ENCODE measurements around the gene ZBED4.

The ZBED4 gene

GRCh38 chr22:49825944-49826602 is 27.6 kb upstream of the ZBED4 start:
- peak; percentile 60 to 68 for DNase-seq (ENCODE audit: low read depth in 2 of 2)

- no peak for DNase-seq (ENCODE audit: low read depth in 2 of 2)
Observed at GRCh38 chr22:49826603-49827270, 26.9 kb upstream of the ZBED4 start.

DNA sequence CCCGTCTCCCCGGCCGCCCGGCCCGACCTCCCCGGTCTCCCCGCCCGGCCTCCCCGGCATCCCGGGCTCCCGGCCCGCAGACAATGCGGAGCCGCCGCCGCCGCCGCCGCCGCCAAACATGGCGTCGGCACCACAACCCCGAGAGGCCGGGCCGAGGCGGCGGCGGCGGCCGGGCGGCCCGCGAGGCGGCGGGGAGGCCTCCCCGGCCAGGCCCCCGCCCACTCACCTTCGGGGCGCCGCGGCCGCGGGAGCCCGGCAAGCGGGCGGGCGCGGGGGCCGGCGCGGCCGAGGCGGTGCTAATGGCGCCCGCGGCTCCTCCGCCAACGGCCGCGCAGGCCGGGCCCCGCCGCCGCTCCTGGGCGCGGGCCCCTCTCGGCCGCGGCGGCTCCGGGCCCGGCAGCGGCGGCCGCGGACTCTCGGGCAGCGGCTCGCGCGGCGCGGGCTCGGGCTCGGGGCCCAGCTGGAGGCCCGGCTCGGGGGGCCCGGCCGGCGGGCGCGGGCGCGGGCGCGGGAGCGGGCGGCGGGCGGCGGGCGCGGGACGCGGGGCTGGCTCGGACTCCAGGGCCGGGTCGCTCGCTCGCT is 26.3 kb upstream of the ZBED4 start:
- DNase-seq (ENCODE audit: low read depth in 2 of 2), result no peak

GRCh38 chr22:49827853-49828598 is 25.6 kb upstream of the ZBED4 start, which contains the start of gene BRD1:
Gene BRD1, minus strand, starts transcription at chr22:49827873. Its CDS starts 3,556 bp downstream, at chr22:49824317.
- DNase-seq (ENCODE audit: low read depth in 2 of 2), result peak; percentile 51 to 56

GRCh38 chr22:49828599-49828965 is 25.1 kb upstream of the ZBED4 start:
- DNase-seq (ENCODE audit: low read depth in 2 of 2), result no peak

GRCh38 chr22:49829044-49829853 is 24.4 kb upstream of the ZBED4 start:
- DNase-seq (ENCODE audit: low read depth in 2 of 2), result no peak

GRCh38 chr22:49833340-49834007 is 20.2 kb upstream of the ZBED4 start:
- DNase-seq (ENCODE audit: low read depth in 2 of 2), result no peak

- DNase-seq (ENCODE audit: low read depth in 2 of 2), result peak; percentile 84 to 86
Observed at GRCh38 chr22:49838771-49839717, 14.6 kb upstream of the ZBED4 start.

DNA sequence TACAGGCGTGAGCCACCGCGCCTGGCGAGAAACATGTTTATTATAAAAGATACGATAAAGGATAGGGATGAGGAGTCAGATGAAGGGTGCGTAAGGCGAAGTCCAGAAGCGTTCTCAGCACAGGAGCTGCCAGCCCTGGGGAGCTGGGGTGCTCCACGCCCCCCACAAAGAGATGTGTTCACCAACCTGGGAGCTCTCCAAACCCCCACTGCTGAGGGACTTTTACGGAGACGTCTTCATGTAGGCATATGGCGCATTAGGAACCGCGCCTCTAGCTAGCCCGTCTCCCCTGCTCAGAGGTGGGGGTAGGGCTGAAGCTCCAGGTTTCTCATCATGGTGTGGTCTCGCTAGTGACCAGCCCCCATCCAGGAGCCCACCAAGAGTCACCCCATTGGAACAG is 8.4 kb upstream of the ZBED4 start:
- no peak for DNase-seq (ENCODE audit: low read depth in 2 of 2)

DNA sequence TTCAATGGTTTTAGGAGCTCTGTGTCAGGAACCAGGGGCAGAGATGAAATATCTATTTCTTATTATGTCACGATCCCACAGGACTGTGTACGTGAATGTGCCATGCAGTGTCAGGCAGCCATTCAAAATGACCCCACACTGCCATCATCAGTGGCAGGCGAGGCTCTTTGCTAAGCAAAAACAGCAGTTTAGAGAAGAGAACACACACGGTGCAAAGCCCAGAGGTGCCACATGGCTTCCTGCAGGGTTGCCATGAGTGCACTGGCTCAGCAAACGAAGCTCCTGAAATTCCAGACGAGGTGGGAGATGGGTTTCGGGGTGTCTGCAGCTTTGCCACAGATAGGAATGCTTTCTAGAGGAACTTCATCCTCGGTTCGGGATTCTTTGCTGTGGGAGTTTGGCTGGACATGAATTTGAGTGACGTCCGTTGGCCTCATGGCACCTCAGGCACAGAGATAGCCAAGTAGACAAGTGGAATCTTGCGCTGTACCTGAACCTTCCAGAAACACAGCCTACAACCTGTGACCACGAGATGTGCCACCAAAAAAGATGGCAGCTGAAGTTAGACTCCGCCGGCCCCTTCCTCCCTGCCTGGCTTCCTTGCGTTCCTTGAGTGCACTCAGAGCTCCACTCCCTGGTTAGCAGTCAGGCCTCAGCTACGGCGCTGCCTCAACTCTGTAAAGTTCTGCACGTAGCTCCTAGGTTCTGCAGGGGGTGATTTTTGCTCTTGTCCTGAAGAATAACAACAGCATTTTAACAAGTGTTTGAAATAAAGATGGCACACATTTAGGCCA is 7.8 kb upstream of the ZBED4 start:
- no peak for DNase-seq (ENCODE audit: low read depth in 2 of 2)

DNA sequence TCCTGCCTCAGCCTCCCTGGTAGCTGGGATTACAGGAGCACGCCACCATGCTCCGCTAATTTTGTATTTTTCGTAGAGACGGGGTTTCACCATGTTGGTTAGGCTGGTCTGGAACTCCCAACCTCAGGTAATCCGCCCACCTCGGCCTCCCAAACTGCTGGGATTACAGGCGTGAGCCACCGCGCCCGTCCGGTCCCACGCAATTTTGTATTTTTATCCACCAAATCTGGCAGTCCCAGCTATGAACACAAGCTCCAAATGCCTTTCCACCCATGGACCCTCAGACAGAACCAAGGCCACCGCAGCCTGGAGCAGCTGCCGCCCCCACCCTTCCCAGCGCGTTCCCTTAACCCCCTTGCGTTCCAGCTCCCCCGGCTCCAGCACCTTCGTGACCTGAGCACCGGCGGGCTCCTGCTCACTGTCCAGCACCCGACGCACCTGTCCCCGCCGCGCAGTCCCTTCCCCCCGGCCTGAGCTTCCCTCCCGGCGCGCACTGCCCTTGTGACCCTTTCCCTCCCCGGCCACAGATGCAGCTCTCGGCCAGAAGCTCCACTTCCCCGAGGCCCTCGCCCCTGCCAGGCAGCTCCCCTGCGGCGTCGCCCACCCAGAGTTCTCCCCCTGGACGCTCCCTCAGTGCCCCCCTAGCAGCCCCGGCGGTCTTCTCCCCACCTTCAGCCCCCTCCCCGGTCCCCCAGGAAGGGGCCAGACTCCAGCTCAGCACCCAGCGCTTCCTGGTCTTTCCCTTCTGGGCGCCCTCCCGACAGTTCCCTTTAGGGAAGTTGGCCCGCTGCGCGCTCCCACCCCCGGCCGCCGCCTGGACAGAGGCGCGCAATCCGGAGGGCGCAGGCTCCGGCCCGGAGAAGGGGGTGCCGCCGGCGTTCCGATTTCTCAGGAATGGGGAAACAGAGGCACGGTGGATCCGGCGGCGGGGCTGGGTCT is 5.6 kb upstream of the ZBED4 start:
- no peak for DNase-seq (ENCODE audit: low read depth in 2 of 2)

DNA sequence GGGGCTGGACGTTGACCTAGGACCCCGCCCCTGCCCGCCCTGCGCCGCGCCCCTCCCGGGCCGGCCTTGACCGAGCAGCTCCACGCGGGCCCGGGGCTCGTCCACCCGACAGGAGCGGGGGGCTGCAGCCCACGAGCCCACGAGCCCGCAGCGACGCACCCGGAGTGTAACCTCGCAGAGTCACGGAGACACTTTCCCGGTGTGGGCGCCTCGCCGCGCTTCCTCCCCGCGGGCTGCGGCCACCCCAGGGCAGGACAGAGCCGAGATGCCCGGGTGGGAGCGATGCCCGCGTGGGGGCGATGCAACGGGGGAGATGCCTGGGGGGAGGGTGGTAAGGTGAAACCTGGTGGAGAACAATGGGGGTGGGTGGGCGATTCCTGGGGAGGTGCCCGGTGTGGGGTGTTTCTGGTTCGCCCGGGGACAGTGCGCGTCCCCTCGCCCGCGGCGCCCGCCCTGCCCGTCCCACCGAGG is 4.9 kb upstream of the ZBED4 start:
- DNase-seq (ENCODE audit: low read depth in 2 of 2), result no peak

DNA sequence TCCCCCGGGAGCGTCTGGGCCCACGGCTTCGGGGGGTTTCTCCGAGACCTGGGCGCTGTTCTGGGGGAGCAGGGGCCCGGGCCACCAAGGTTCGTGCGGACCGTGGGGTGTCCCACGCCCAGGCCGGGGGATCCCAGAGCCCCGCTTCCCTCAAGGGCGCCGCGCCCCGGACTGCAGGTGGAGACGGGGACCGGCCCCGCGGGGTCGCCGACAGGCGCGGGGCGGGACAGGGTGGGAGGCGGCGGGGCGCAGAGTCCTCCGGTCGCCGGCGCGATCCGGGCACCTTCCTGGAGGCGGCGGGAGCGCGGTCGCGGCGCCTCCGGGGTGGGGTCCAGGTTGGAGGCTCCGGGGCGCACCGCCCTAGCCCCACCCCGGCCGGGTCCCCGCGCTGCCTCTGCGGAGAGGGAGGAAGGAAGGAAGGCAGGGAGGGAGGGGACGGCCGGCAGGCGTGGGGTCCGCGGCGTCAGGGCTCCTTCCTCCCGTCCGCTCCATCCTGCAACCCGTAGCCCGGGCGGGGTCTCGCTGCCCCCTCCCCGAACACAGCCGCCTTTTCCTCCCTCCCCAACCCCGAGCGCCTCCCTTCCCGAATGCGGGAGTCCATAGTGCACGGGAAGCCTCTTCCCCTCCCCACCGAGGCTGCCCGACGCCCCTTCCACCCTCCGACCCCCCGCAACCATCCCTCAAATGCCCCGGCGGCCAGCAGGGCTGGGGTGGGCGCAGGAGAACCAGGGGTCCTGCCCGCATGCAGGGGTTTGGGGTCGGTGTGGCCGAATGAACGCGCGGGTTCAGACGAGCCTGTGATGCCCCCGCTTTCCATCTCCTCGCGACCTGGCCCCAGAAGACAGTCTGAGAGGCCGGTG is 4.3 kb upstream of the ZBED4 start:
- no peak for DNase-seq (ENCODE audit: low read depth in 2 of 2)

GRCh38 chr22:49850021-49850911 is 3.4 kb upstream of the ZBED4 start:
- no peak for DNase-seq (ENCODE audit: low read depth in 2 of 2)

DNA sequence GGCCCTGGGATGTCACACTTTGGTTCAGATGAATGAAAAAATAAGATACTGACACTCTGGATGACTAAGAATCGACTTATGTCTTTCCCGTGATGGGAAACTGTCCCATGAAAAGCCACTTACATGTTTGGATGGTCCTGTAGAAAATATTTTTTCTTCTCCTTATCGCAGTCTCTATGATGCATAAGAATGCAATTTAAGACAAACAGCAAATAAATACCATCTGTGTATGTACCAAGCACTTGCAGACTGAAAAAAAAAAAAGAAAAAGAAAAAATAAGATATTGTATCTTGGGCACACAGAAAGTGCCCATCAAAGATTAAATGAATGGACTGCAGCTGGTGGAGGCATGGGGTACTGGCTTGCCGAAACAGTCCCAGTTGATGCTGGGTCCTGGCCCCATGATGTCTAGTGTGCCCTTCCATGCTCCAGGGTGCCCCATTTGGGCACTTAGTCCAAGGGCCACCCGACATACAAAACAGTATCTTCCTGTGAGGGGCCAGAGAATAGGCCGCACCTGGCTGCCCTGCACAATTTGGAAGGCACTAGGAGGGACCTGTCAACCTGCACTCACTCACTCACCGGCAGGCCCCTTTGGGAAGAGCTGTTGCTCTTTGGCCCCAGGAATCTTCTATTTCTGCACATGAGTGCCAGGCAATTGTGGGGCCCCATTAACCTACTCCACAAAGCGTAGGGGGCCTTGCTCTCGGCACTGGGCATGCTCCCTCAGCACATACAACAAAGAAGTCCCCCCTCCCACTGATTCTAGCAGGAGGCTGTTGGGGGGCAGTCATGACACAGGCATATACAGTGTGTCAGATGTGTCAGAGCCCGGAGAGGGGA is 2.5 kb upstream of the ZBED4 start:
- no peak for DNase-seq (ENCODE audit: low read depth in 2 of 2)

All from stimulated activated CD8-positive, alpha-beta memory T cell treated with anti-CD3 and anti-CD28 coated beads, Interleukin-15, amount 100 ng/mL, for 48 hours (primary cell).